ENCODE data around the gene RNF138. TPM values are rescaled to one million over a fixed set of nuclear protein-coding genes. Genes with fewer than 3 reads are reported as not detected.
"Not testable (repeated sequence)": the region's sequence is repeated elsewhere in the genome, so short reads cannot be mapped to it uniquely, and the experiment has no call there.

The RNF138 gene
- total and polyA plus RNA-seq, 11 donors: 2.9 to 16.1 (median 9.0) TPM

- no peak for TF ChIP-seq POLR2A (IDR thresholded peaks at IDR 0.05)
- TF ChIP-seq CTCF (IDR thresholded peaks at IDR 0.05): no peak
- Histone ChIP-seq H3K27ac (peak overlapping the region in 1 of 12 donors; percentile 21), H3K27me3 (no peaks in the 10 kb centered on the region), H3K4me1 (peaks cover 0 to 11% (median 4%) of the 10 kb centered on the region in 12 donors), H3K4me3 (no peak overlapping the region), H3K9me3 (no peaks in the 10 kb centered on the region), H3K36me3 (no peaks in the 10 kb centered on the region)
- peak in 4 of 5 donors; percentile 40 to 80 (median 72) for DNase-seq
- intact Hi-C loops (cut with DNase I): loop anchor here in 1 of 10 donors (10.0 kb wide), 1 partner anchor 90 kb away; no protein-coding TSS in a partner anchor
- ATAC-seq: peak; percentile 34 to 93 (median 70)
- WGBS, 4 donors: 39 to 47% (median 42%) methylated on average over 1 of the region's 1 CpG
These were observed 83.6 kb downstream of the RNF138 start for GRCh38 chr18:32175265-32175664.

GRCh38 chr18:32176745-32177144, 85.1 kb downstream of the RNF138 start:
- peaks cover 0 to 11% (median 4%) of the 10 kb centered on the region in 12 donors for H3K4me1 ChIP-seq
- ATAC-seq, H3K9me3 ChIP-seq, H3K27ac ChIP-seq, DNase-seq, H3K27me3 ChIP-seq, H3K36me3 ChIP-seq, H3K4me3 ChIP-seq: not testable (repeated sequence)
- WGBS, 4 donors: 96 to 99% (median 97%) methylated on average over 1 of the region's 1 CpG
- intact Hi-C loops (cut with DNase I): loop anchor here in 1 of 10 donors (10.0 kb wide), 1 partner anchor 88 kb away; no protein-coding TSS in a partner anchor

- no peaks in the 10 kb centered on the region for H3K27me3 ChIP-seq
- H3K9me3 ChIP-seq: no peaks in the 10 kb centered on the region
- DNase-seq (no peak), ATAC-seq (no peak)
- H3K4me3 ChIP-seq: no peak overlapping the region
- H3K36me3 ChIP-seq: no peaks in the 10 kb centered on the region
- peaks cover 0 to 11% (median 4%) of the 10 kb centered on the region in 12 donors for H3K4me1 ChIP-seq
- intact Hi-C loops (cut with DNase I): loop anchor here in 1 of 10 donors (10.0 kb wide), 1 partner anchor 87 kb away; no protein-coding TSS in a partner anchor
- 69 to 90% (median 86%) methylated on average over 3 of the region's 3 CpGs for WGBS, 4 donors
- H3K27ac ChIP-seq: no peak overlapping the region
- TF ChIP-seq CTCF (IDR thresholded peaks at IDR 0.05) (no peak), POLR2A (IDR thresholded peaks at IDR 0.05) (no peak)
These were observed 85.9 kb downstream of the RNF138 start for GRCh38 chr18:32177530-32177929.

Other genes starting within 250 kb of the RNF138 start
- 10 to 100 TPM; 25.5 to 41.9 (median 31.0) TPM for gene TRAPPC8, start 148.7 kb upstream of the RNF138 start, total RNA-seq
- 10 to 100 TPM in 1 of 2 donors, 1 to 10 TPM in 1; 9.5 to 20.1 TPM for gene TRAPPC8, start 148.7 kb upstream of the RNF138 start, polyA plus RNA-seq
- 10 to 100 TPM in 1 of 9 donors, 1 to 10 TPM in 8; 1.1 to 12.5 (median 3.8) TPM for gene RNF125, start 73.0 kb upstream of the RNF138 start, total RNA-seq
- 1 to 10 TPM; 2.8 to 3.0 TPM for gene RNF125, start 73.0 kb upstream of the RNF138 start, polyA plus RNA-seq
- under 1 TPM in 1 of 9 donors, not detected in 8; 0.17 TPM for gene MEP1B, start 98.2 kb downstream of the RNF138 start, total RNA-seq
- gene MEP1B, start 98.2 kb downstream of the RNF138 start, polyA plus RNA-seq: not detected

All from heart left ventricle (tissue), 16 donors.